ENCODE results near the gene MRPL23.

The MRPL23 gene

GRCh38 chr11:1953489-1954266 is 6.5 kb downstream of the MRPL23 start:
- no peak for DNase-seq (ENCODE audit: low spot score)

GRCh38 chr11:1958367-1958766 is 11.2 kb downstream of the MRPL23 start:
- DNase-seq (ENCODE audit: low spot score) = no peak

- no peak for DNase-seq (ENCODE audit: low spot score)
Observed at GRCh38 chr11:1959786-1960185, 12.7 kb downstream of the MRPL23 start.

- DNase-seq (ENCODE audit: low spot score) = no peak
Observed at GRCh38 chr11:1963864-1964263, 16.7 kb downstream of the MRPL23 start.

GRCh38 chr11:1964348-1964747 is 17.2 kb downstream of the MRPL23 start:
- no peak for DNase-seq (ENCODE audit: low spot score)

- DNase-seq (ENCODE audit: low spot score) = no peak
Observed at GRCh38 chr11:1964955-1965354, 17.8 kb downstream of the MRPL23 start.

- DNase-seq (ENCODE audit: low spot score) = no peak
Observed at GRCh38 chr11:1966531-1966930, 19.4 kb downstream of the MRPL23 start.

GRCh38 chr11:1967641-1968225 is 20.6 kb downstream of the MRPL23 start:
- DNase-seq (ENCODE audit: low spot score) = no peak

GRCh38 chr11:1968454-1969002 is 21.4 kb downstream of the MRPL23 start:
- no peak for DNase-seq (ENCODE audit: low spot score)

GRCh38 chr11:1969035-1969434 is 21.9 kb downstream of the MRPL23 start:
- no peak for DNase-seq (ENCODE audit: low spot score)

GRCh38 chr11:1969776-1970175 is 22.6 kb downstream of the MRPL23 start:
- no peak for DNase-seq (ENCODE audit: low spot score)

GRCh38 chr11:1970956-1971355 is 23.8 kb downstream of the MRPL23 start:
- no peak for DNase-seq (ENCODE audit: low spot score)

GRCh38 chr11:1975185-1975584 is 28.1 kb downstream of the MRPL23 start:
- DNase-seq (ENCODE audit: low spot score) = no peak

GRCh38 chr11:1978720-1979473 is 31.8 kb downstream of the MRPL23 start:
- no peak for DNase-seq (ENCODE audit: low spot score)

- DNase-seq (ENCODE audit: low spot score) = no peak
Observed at GRCh38 chr11:1979607-1980006, 32.5 kb downstream of the MRPL23 start.

GRCh38 chr11:1982873-1983600 is 35.9 kb downstream of the MRPL23 start:
- no peak for DNase-seq (ENCODE audit: low spot score)

GRCh38 chr11:1983601-1983961 is 36.4 kb downstream of the MRPL23 start:
- DNase-seq (ENCODE audit: low spot score) = no peak

- DNase-seq (ENCODE audit: low spot score) = no peak
Observed at GRCh38 chr11:1987024-1987423, 39.9 kb downstream of the MRPL23 start.

- DNase-seq (ENCODE audit: low spot score) = no peak
Observed at GRCh38 chr11:1988174-1988573, 41.0 kb downstream of the MRPL23 start.

- DNase-seq (ENCODE audit: low spot score) = no peak
Observed at GRCh38 chr11:1988667-1989317, 41.7 kb downstream of the MRPL23 start.

GRCh38 chr11:1989953-1990352 is 42.8 kb downstream of the MRPL23 start:
- no peak for DNase-seq (ENCODE audit: low spot score)

Measured in CD4-positive, alpha-beta T cell treated with Interleukin-15 for 4 hours (primary cell).